Measurements from ENCODE around the gene MGLL. TPM values are rescaled to one million over a fixed set of nuclear protein-coding genes. Genes with fewer than 3 reads are reported as not detected.
"Not testable (repeated sequence)": the region's sequence is repeated elsewhere in the genome, so short reads cannot be mapped to it uniquely, and the experiment has no call there.

The MGLL gene
- total RNA-seq, 2 experiments from 2014 or later = 0.28 to 0.29 TPM

DNA sequence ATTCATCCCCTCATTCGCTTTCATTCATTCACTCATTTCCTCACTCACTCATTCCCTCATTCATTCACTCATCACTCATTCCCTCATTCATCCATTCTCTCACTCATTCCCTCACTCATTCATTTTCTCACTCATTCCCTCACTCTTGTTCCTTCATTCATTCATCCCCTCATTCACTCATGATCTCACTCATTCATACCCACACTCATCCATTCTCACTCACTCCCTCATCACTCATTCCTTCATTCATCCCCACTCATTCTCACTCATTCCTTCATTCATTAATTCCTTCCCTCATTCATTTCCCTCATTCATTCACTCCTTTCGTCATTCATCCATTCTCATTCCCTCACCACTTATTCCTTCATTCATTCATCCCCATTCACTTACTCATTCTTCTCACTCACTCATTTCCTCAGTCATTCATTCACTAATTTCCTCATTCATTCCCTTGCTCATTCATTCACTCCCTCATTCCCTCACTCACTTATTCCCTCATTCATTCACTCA, 135.0 kb downstream of the MGLL start:
- no peak overlapping the region for H3K27ac Mint-ChIP-seq
- H3K4me1 Mint-ChIP-seq = peaks cover 3% of the 10 kb centered on the region
- no peak overlapping the region for H3K4me3 Mint-ChIP-seq
- DNase-seq = no peak
- H3K27me3 Mint-ChIP-seq = no peaks in the 10 kb centered on the region
- no peaks in the 10 kb centered on the region for H3K36me3 Mint-ChIP-seq
- H3K9me3 Mint-ChIP-seq = no peaks in the 10 kb centered on the region

DNA sequence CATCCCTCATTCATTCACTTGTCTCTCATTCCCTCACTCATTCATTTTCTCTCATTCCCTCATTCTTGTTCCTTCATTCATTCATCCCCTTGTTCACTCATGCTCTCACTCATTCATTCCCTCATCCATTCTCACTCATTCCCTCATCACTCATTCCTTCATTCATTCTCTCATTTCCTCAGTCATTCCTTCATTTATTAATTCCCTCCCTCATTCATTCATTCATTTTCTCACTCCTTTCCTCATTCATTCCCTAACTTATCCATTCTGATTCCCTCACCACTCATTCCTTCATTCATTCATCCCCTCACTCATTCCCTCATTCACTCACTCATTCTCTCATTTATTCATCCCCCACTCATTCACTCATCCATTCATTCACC, 135.8 kb downstream of the MGLL start:
- no peaks in the 10 kb centered on the region for H3K27me3 Mint-ChIP-seq
- no peaks in the 10 kb centered on the region for H3K36me3 Mint-ChIP-seq
- no peak for DNase-seq
- no peak overlapping the region for H3K4me3 Mint-ChIP-seq
- no peak overlapping the region for H3K27ac Mint-ChIP-seq
- no peaks in the 10 kb centered on the region for H3K9me3 Mint-ChIP-seq
- H3K4me1 Mint-ChIP-seq = peaks cover 4% of the 10 kb centered on the region

DNA sequence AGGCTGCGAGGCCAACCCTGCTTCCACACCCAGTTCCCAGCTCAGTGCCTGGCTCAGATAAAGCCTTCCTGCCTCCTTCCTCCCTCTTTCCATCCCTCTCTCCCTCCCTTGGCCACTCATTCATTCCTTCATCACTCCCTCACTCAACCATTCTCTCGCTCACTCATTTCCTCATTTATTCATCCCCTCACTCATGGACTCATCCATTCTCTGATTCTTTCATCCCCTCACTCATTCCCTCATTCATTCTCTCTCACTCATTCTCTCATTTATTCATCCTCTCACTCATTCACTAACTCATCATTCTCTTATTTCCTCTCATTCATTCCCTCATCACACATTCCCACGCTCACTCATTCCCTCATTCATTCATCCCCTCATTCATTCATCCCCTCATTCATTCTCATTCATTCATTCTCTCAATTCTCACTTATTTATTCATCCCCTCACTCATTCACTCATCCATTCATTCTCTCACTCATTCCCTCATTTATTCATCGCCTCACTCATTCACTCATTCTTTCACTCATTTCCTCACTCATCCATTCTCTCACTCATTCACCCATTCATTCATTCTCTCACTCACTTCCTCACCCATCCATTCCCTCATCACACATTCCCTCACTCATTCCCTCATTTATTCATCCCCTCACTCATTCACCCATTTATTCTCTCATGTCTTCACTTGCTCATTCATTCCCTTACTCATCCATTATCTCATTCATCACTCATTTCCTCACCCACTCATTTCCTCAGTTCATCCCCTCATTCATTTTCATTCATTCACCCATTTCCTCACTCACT, 136.4 kb downstream of the MGLL start:
- Mint-ChIP-seq H3K36me3 (no peaks in the 10 kb centered on the region), H3K9me3 (no peaks in the 10 kb centered on the region), H3K4me1 (peaks cover 5% of the 10 kb centered on the region), H3K4me3 (no peak overlapping the region), H3K27ac (no peak overlapping the region), H3K27me3 (no peaks in the 10 kb centered on the region)
- DNase-seq = no peak

DNA sequence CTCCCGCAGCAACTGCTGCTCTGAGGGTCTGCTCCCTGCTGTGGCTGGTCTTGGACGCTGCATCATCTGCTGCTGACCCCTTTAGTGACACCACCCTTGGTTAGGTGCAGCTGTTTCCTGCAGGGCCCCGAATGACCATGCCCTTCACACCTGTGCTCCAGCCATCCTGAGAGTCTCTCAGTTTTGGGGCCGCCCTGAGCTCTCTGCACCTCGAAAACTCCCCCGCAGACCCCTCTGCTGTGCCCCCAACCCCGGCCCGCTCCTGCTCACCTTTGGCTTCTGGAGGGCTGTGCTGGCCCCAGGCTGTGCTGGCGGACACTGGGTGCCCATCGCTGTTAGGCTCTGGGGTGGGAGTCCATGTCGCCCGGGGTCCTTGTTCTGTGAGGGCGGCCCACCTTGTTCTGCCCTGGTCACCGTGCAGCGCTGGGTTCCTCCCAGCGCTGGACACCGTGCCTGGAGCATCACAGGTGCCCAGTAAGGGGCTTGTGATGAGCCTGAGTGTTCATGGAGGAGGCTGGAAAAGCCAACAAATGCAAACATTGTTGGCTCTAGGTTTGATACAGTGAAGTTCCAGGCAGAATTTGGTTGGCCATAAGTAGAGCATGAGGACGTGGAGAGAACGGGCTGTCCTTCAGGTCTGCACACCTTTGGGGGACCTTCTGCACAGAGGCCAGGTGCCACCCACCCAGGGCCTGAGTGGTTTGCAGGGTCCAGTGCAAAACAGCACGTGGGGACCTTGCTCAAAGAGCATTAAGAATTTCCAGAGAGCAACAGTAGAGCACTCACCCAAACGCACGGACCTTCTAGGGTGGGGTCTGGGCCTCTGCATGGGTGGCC, 137.2 kb downstream of the MGLL start:
- no peaks in the 10 kb centered on the region for H3K36me3 Mint-ChIP-seq
- H3K4me3 Mint-ChIP-seq = no peak overlapping the region
- no peak for DNase-seq
- peaks cover 5% of the 10 kb centered on the region for H3K4me1 Mint-ChIP-seq
- H3K9me3 Mint-ChIP-seq = no peaks in the 10 kb centered on the region
- no peak overlapping the region for H3K27ac Mint-ChIP-seq
- H3K27me3 Mint-ChIP-seq = no peaks in the 10 kb centered on the region

DNA sequence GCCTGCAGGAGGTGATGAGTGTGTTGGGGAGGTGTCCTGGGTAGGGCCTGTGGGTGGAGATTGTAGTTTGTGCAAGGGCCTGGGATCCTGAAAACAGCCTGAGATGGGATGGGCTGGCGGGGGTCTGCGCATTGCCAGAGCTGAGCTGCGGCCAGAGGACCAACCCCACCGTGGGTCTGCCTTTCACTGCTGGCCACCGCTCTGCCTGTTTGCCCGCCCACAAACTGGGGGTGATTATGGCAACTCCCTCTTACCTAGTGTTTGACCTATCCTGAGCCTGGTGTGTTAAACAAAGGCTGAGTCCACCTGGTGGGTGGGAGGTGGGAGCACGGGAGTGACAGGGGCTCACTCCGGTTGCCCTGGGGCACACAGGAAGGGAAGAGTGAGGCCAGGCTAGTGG, 139.8 kb downstream of the MGLL start:
- Mint-ChIP-seq H3K4me3 (no peak overlapping the region), H3K36me3 (no peaks in the 10 kb centered on the region), H3K4me1 (peaks cover 5% of the 10 kb centered on the region), H3K27ac (no peak overlapping the region), H3K27me3 (no peaks in the 10 kb centered on the region), H3K9me3 (no peaks in the 10 kb centered on the region)
- no peak for DNase-seq

DNA sequence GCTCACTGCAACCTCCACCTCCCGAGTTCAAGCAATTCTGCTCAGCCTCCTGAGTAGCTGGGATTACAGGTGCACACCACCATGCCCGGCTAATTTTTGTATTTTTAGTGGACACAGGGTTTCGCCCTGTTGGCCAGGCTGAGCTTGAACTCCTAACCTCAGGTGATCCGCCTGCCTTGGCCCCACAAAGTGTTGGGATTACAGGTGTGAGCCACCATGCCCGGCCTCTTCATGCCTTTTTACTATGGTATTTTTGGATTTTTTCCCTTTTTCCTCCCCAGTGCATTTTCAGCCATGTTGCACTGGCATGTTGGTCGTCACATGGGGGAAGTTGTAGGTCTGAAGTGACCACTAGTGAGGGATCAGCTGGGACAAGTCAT, 140.2 kb downstream of the MGLL start:
- not testable (repeated sequence) for H3K4me1 Mint-ChIP-seq, H3K9me3 Mint-ChIP-seq

DNA sequence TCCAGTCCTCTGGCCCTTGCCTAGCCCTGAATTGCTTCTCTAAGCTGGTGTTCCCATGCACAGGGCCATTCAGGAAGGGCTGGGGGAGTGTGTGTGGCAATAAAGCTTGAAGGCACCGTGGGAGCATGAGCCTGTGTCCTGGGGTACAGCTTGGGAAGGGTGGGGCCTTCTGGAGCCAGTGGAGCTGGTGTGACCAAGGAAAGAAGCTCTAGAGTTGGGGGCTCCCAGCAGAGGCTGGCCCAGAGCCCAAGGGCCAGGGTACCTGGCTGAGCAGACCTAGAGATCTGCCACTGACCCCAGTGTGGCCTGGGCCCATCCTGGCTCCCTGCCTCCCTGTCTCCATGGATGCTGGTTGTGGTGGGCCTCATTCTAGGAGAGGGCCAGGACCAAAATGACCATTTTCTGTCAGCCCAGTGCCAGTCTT, 141.5 kb downstream of the MGLL start:
- H3K4me1 Mint-ChIP-seq = peaks cover 8% of the 10 kb centered on the region
- no peaks in the 10 kb centered on the region for H3K36me3 Mint-ChIP-seq
- no peak overlapping the region for H3K4me3 Mint-ChIP-seq
- H3K27me3 Mint-ChIP-seq = no peaks in the 10 kb centered on the region
- H3K9me3 Mint-ChIP-seq = no peaks in the 10 kb centered on the region
- H3K27ac Mint-ChIP-seq = no peak overlapping the region
- DNase-seq = no peak

More for the DNA sequence above, 140.2 kb downstream of the MGLL start:
- DNase-seq, H3K27ac Mint-ChIP-seq, H3K4me3 Mint-ChIP-seq, H3K27me3 Mint-ChIP-seq, H3K36me3 Mint-ChIP-seq: not testable (repeated sequence)

DNA sequence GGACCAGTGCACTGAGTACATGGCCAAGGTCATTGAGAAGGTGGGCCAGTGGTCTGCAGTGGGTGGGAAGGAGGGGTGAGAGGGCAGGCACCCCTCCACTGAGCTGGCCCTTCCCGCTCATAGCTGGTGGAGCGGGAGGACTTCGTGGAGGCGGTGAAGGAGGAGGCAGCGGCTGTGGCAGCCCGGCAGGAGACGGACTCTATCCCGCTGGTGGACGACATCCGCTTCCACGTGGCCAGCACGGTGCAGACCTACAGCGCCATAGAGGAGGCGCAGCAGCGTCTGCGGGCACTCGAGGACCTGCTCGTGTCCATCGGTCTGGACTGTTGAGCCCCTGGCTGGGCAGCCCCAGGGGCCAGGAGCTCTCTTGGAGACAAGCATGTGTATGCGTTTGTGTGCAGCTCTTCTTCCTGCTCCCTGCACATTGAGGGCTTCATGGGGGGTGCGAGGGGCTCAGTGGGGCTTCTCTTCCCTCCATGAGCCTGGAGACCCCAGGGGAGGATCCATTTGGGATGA, 142.1 kb downstream of the MGLL start:
- H3K4me3 Mint-ChIP-seq = no peak overlapping the region
- H3K27me3 Mint-ChIP-seq = no peaks in the 10 kb centered on the region
- no peaks in the 10 kb centered on the region for H3K9me3 Mint-ChIP-seq
- no peak overlapping the region for H3K27ac Mint-ChIP-seq
- DNase-seq = no peak
- H3K4me1 Mint-ChIP-seq = peaks cover 8% of the 10 kb centered on the region
- H3K36me3 Mint-ChIP-seq = no peaks in the 10 kb centered on the region

DNA sequence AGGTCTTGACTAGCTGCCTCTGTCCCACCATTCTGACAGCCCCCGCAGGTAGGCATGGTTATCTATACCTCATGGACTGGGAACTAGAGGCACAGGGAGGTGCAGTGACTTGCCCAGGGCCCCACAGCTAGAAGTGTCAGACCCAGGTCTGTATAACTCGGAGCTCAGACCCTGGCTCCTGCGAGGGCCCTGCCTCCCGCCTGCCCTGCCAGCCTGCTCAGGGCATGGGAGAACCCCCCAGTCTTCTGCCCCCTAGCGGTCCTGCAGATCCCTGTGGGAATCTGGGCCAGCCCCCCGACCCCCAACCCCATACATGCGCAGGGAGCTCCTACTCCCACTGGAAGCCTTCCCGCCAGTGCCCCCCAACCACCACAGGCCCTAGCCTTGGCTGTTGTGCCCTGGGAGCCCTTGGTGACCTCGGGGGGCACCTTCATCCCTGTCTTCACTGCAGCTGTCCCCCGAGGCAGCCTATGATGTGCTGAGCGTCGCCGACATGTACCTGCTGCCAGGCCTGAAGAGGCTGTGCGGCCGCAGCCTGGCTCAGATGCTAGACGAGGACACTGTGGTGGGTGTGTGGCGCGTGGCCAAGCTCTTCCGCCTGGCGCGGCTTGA, 142.7 kb downstream of the MGLL start:
- Mint-ChIP-seq H3K4me1 (peaks cover 13% of the 10 kb centered on the region), H3K27ac (no peak overlapping the region), H3K9me3 (no peaks in the 10 kb centered on the region), H3K27me3 (no peaks in the 10 kb centered on the region), H3K36me3 (no peaks in the 10 kb centered on the region), H3K4me3 (no peak overlapping the region)
- no peak for DNase-seq

DNA sequence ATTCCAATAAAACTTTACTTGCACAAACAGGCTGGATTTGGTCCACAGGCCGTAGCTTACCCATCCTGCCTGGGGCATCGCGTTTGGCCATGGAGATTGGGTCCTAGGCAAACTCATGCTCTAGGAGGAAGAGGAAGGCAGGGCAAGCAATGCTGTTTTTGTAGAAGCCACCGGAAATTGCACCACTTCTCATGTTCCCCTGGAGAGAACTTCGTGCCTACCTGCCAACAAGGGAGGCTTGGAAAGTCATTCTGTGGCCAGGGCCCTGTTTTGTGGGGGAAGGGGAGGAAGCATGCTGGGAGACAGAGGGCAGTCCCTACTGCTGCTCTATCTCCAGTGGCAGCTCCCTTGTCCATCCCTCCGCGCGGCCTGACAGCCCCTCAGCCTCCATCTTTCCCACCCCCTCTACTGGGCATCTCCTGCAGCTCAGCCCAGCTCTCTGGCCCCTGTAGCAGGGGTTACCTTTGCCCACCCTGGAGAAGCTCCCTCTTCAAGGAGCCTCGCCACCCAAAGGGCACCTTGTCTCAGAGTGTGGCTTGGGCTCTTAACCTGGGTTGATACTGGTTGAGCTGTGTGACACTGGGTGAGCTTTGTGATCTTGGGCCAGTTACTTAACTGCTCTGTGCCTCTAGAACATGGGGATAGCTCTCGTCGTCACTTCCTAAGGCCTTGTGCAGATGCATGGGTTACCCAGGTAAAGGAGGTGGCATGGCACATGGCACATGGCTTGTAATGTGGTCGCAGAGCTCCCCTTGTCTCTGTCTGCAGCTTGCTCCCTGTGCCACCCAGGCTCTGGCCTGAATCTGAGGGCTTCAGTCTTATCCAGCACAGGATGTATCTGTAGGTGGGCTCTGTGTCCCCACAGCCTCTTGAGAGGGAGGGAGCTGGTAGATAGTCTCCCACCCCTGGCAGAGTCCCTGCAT, 143.4 kb downstream of the MGLL start:
- Mint-ChIP-seq H3K9me3 (no peaks in the 10 kb centered on the region), H3K27me3 (no peaks in the 10 kb centered on the region), H3K4me3 (no peak overlapping the region), H3K36me3 (no peaks in the 10 kb centered on the region), H3K4me1 (peaks cover 20% of the 10 kb centered on the region), H3K27ac (no peak overlapping the region)
- no peak for DNase-seq

DNA sequence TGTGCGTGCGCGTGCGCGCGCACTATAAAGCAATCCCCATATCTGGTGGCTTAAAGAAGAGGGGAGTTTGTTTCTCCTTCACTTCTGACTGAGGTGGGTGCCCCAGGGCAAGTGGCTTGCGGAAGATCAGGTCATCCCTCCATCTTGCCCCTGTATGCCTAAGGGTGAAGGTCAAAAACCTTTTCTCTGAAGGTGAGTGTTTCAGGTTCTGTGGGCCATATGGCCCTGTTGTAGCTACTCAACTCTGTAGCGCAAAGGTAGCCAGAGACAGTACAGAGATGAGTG, 144.1 kb downstream of the MGLL start:
- Mint-ChIP-seq H3K27ac (no peak overlapping the region), H3K36me3 (no peaks in the 10 kb centered on the region), H3K4me1 (peaks cover 22% of the 10 kb centered on the region), H3K4me3 (no peak overlapping the region), H3K9me3 (no peaks in the 10 kb centered on the region), H3K27me3 (no peaks in the 10 kb centered on the region)
- no peak for DNase-seq

DNA sequence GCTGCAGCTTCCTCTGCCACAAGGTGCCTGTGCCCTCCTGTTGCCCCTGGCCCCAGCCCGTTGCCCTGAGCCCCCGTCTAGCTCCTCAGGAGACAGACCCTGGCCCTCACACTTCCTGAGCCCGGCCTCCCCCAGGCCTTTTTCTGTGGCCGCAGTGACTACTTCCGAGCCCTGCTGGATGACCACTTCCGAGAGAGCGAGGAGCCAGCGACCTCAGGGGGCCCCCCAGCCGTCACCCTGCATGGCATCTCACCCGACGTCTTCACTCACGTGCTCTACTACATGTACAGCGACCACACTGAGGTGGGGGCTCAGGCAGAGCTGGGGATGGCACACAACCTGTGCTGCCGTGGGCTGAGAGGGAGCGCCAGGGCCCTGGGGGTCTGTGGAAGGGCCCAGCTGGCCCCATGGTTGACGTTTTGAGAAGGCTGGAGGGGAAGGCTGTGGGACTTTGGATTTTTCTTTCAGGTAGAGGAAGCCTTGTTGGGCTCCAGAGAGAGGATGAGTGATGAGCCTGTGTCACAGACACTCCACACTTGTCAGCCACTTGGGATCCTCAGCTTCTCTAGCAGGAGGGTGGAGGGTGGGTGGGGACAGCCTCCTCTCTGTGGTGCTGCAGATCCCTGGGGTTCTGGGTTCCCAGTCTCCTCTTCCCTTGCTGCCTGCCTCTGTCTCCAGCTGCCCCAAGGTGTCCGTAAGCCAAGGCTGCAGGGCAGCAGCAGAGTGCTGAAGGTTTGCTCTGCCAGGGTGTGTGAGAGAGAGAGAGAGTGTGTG, 144.6 kb downstream of the MGLL start:
- no peaks in the 10 kb centered on the region for H3K27me3 Mint-ChIP-seq
- DNase-seq = no peak
- H3K27ac Mint-ChIP-seq = no peak overlapping the region
- H3K36me3 Mint-ChIP-seq = no peaks in the 10 kb centered on the region
- H3K4me3 Mint-ChIP-seq = no peak overlapping the region
- H3K9me3 Mint-ChIP-seq = no peaks in the 10 kb centered on the region
- peaks cover 22% of the 10 kb centered on the region for H3K4me1 Mint-ChIP-seq

DNA sequence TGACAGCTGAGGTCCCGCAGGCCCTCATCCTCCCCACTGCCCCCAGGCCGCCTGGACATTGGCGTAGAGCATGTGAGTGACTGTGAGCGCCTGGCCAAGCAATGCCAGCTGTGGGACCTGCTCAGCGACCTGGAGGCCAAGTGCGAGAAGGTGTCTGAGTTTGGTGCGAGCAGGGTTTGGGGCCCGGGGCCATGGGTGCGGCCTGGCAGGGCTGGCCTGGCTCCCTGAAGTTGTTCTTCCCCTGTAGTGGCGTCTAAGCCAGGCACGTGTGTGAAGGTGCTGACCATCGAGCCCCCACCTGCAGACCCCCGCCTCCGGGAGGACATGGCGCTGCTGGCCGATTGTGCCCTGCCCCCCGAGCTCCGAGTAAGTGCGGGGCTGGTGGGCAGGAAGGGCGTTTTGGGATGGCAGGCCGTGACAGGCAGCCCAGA, 145.4 kb downstream of the MGLL start:
- H3K4me3 Mint-ChIP-seq = no peak overlapping the region
- no peaks in the 10 kb centered on the region for H3K9me3 Mint-ChIP-seq
- H3K4me1 Mint-ChIP-seq = peaks cover 22% of the 10 kb centered on the region
- H3K27me3 Mint-ChIP-seq = no peaks in the 10 kb centered on the region
- no peak overlapping the region for H3K27ac Mint-ChIP-seq
- no peaks in the 10 kb centered on the region for H3K36me3 Mint-ChIP-seq
- DNase-seq = no peak

DNA sequence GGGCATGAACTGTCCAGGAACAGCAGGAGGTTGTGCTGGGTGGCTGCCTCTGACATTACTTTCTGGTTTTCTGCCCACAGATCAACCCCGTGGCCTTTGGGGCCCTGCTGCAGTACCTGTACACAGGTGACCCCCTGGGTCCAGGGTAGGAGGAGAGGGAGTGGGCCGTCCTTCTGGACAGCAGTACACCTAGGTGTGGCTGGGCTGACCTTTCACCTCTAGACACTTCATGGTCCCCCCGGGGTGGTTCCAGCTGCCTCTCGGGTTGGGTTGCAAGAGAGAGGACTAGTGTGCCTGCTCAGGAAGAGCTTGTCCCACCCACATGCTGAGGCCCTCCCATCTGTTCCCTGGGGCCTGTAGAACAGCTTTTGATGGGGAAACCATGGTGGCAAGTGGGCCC, 145.9 kb downstream of the MGLL start:
- H3K27ac Mint-ChIP-seq = no peak overlapping the region
- no peaks in the 10 kb centered on the region for H3K36me3 Mint-ChIP-seq
- no peaks in the 10 kb centered on the region for H3K9me3 Mint-ChIP-seq
- H3K4me3 Mint-ChIP-seq = no peak overlapping the region
- no peak for DNase-seq
- peaks cover 20% of the 10 kb centered on the region for H3K4me1 Mint-ChIP-seq
- H3K27me3 Mint-ChIP-seq = no peaks in the 10 kb centered on the region
